ENCODE measurements around the gene CNPY2.
"Not testable (repeated sequence)": the region's sequence is repeated elsewhere in the genome, so short reads cannot be mapped to it uniquely, and the experiment has no call there.

Gene CNPY2

DNA sequence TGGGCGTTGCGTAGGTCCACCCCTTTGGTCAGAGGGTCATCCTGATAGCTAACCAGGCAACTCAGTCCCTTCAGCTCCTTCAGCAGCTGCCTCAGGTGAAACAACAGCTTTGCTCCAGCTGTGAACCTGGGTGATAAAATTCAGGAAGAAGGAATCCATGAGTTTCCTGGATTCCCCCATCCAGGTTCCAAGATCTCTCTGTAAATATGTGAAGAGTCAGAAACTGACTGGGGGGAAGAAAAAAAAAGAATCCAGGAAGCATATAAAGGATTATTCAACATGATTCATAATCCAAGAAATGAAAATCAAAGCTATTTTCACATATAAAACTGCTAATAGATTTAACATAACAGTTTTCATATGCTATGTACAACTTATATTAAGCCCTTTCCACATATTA lies 35.5 kb upstream of the CNPY2 start:
- Histone ChIP-seq H3K27ac (no peak overlapping the region), H3K4me3 (no peak overlapping the region)
- no peak for DNase-seq (ENCODE audit: low spot score)
- TF ChIP-seq, protein P1, sequence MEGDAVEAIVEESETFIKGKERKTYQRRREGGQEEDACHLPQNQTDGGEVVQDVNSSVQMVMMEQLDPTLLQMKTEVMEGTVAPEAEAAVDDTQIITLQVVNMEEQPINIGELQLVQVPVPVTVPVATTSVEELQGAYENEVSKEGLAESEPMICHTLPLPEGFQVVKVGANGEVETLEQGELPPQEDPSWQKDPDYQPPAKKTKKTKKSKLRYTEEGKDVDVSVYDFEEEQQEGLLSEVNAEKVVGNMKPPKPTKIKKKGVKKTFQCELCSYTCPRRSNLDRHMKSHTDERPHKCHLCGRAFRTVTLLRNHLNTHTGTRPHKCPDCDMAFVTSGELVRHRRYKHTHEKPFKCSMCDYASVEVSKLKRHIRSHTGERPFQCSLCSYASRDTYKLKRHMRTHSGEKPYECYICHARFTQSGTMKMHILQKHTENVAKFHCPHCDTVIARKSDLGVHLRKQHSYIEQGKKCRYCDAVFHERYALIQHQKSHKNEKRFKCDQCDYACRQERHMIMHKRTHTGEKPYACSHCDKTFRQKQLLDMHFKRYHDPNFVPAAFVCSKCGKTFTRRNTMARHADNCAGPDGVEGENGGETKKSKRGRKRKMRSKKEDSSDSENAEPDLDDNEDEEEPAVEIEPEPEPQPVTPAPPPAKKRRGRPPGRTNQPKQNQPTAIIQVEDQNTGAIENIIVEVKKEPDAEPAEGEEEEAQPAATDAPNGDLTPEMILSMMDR (IDR thresholded peaks at IDR 0.05): no peak

DNA sequence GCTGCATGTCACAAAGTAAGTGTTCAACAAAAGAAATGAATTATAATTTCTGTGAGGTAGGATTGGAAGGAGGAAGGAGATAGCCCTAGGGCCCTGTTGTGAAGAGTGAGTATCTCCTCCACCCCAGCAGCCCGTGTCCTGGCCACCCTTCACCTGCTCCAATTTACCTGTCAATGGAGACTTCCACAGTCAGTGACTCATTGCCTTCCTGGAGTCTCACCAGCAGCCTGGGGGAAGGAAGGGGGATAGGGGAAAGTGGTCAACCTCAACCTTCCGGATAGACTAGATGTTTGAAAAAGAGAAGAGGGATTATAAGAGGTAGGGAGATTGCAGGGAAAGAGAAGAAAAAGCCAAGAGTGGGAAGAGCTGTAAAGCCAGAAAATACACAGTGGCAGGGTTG lies 34.9 kb upstream of the CNPY2 start:
- no peak overlapping the region for H3K4me3 ChIP-seq
- TF ChIP-seq, protein P1 (IDR thresholded peaks at IDR 0.05): no peak
- H3K27ac ChIP-seq: no peak overlapping the region
- no peak for DNase-seq (ENCODE audit: low spot score)

DNA sequence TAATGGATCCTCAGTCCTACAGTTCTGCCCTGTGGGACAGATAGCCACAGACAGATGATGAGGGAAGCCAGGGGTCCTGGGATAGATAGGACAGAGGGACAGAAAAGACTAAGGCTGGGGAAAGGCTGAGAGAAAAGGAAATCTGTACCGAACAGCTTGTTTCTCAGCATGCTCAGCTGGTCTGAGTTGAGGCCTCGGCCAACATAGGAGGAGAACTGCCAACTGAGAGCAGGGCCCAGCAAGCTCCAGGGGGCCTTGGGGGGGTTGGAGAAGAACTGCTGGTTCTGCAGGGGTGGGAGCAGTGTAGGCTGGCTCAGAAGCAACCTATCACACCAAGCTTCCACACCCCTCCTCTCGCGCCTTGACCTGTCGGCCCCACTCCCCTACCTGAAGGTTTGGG lies 33.0 kb upstream of the CNPY2 start:
- DNase-seq (ENCODE audit: low spot score): no peak
- H3K27ac ChIP-seq: no peak overlapping the region
- TF ChIP-seq, protein P1 (IDR thresholded peaks at IDR 0.05): no peak
- H3K4me3 ChIP-seq: no peak overlapping the region

DNA sequence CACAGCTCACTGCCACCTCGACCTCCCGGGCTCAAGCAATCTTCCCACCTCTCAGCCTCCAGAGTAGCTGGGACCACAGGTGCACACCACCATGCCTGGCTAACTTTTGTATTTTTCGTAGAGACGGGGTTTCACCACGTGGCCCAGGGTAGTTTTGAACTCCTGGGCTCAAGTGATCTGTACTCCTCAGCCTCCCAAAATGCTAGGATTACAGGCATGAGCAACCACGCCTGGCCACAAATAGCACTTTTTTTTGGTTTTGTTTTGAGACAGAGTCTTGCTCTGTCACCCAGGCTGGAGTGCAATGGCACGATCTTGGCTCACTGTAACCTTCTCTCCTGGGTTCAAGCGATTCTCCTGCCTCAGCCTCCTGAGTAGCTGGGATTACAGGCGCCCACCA lies 31.5 kb upstream of the CNPY2 start:
- not testable (repeated sequence) for H3K4me3 ChIP-seq; H3K27ac ChIP-seq; DNase-seq (ENCODE audit: low spot score)

DNA sequence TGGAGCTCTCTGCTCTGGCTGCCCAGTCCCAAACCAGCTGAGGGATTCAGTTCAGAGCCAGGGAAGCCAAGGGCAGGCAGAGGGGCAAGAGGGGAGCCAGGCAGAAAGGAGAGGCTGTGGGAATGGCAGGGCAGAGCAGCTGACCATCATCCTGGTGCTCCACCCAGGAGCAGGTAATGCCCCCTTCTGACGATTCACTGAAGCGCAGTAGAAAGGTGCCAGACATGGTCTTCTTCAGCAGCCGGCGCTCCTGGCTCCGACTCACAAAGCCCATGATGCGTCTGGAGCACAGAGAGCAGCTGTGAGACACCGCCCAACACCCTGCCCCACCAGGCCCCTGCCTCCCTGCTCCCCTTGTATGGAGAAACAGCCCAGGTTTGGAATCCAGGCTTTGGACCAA lies 30.9 kb upstream of the CNPY2 start:
- no peak overlapping the region for H3K27ac ChIP-seq
- DNase-seq (ENCODE audit: low spot score): no peak
- H3K4me3 ChIP-seq: no peak overlapping the region
- TF ChIP-seq, protein P1 (IDR thresholded peaks at IDR 0.05): no peak

DNA sequence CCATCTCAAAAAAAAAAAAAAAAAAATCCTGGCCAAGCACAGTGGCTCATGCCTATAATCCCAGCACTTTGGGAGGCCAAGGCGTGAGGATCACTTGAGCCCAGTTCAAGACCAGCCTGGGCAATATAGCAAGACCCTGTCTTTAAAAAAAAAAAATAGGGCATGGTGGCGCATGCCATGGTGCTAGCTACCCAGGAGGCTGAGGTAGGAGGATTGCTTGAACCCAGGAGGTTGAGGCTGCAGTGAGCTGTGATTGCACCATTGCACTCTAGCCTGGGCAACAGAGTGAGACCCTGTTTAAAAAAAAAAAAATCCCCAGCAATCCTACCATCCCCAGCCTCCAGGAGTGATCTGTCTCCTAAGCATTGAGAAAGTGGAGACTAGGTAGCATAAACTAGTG lies 26.5 kb upstream of the CNPY2 start:
- not testable (repeated sequence) for H3K4me3 ChIP-seq; DNase-seq (ENCODE audit: low spot score); H3K27ac ChIP-seq

DNA sequence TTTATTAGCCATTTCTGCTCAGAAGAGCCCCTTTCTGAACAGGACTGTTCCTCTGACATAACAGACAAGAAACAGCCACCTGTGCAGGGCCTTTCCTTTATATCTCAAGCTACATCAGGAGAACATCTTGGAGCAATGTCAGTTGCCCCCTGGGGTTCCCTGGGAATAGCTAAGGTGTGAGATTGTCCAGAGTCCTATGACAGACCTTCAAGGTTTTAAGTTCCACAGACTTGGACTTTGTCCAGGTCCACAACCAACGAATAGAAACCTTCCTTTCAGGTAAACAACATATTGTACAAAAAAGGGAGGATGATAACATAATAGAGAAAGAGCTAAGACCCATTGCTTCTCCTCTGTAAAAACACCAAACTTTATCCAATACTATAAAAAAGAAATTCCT lies 25.8 kb upstream of the CNPY2 start:
- no peak overlapping the region for H3K27ac ChIP-seq
- TF ChIP-seq, protein P1 (IDR thresholded peaks at IDR 0.05): no peak
- no peak for DNase-seq (ENCODE audit: low spot score)

DNA sequence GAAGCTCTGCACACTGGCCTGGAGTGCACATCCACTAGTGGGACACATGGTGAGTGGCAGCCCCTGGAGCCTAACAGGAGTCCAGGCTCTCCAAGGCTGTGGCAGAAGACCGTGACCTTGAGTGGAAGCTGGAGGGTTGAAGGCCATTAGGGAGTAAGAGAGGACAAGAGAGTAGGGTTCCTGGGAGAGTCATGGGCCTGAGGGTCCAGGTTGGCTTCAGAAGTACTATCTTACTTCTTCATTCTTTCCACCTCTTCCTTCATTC lies 23.3 kb upstream of the CNPY2 start:
- no peak for DNase-seq (ENCODE audit: low spot score)
- H3K4me3 ChIP-seq: no peak overlapping the region
- TF ChIP-seq, protein P1 (IDR thresholded peaks at IDR 0.05): no peak
- H3K27ac ChIP-seq: peak overlapping the region in 1 of 2 donors; percentile 0

More for the DNA sequence above, 25.8 kb upstream of the CNPY2 start:
- H3K4me3 ChIP-seq: no peak overlapping the region

Measured in coronary artery (tissue), 2 donors.